CD4-positive, alpha-beta T cell treated with Interleukin-6 at 100 ng/mL for 8 hours (primary cell): Measurements from ENCODE around the gene SLC35E3.
"Not testable (repeated sequence)": the region's sequence is repeated elsewhere in the genome, so short reads cannot be mapped to it uniquely, and the experiment has no call there.

Experiments used
- DNase-seq: peaks from one replicate; pipeline ENCODE4 v3.0.0-alpha.2; 2020; ENCODE audit warnings: mixed read lengths, low spot score

Gene SLC35E3

DNA sequence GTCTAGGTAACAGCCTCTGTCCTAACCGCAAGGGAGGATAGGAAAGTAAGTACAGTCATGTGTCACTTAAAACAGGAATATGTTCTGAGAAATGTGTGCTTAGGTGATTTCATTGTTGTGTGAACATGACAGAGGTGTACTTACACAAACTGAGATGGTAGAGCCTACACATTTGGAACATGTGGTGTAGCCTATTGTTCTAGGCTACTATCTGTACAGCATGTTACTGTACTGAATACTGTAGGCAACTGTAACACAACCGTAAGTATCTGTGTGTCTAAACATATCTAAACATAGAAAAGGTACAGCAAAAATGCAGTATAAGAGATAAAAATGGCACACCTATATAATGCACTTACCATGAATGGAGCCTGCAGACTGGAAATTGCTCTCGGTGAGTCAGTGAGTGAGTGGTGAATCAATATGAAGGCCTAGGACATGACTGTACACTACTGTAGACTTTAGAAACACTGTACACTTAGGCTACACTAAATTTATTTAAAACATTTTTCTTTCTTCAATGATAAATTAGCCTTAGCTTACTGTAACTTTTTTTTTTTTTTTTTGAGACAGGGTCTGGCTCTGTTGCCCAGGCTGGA, 48.8 kb downstream of the SLC35E3 start:
- no peak for DNase-seq

DNA sequence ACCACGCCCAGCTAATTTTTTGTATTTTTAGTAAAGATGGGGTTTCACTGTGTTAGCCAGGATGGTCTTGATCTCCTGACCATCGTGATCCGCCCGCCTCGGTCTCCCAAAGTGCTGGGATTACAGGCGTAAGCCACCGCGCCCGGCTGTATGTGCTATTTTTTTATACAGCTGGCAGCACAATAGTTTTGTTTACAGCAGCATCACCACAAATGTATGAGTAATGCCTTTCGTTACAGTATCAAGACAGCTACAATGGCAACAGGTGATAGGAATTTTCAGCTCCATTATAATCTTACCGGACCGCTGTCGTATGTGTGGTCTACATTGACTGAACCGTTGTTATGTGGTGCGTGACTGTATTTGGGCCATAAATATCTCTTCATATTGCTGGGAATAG, 50.4 kb downstream of the SLC35E3 start:
- no peak for DNase-seq

DNA sequence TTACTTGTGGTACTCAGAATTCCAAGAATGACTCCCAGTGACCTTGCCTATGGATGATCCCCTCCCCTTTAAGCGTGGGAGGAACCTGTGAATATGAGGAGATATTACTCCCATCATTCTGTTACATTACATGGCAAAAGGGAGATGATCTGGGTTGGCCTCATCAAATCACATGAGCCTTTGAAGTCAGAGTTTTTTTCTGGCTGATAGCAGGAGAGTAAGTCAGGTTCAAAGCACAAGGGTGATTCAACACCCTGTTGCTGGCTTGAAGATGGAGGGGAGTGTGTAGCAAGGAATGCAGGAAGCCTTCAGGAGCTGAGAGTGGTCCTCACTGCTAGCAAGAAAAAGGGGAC, 52.9 kb downstream of the SLC35E3 start:
- no peak for DNase-seq

DNA sequence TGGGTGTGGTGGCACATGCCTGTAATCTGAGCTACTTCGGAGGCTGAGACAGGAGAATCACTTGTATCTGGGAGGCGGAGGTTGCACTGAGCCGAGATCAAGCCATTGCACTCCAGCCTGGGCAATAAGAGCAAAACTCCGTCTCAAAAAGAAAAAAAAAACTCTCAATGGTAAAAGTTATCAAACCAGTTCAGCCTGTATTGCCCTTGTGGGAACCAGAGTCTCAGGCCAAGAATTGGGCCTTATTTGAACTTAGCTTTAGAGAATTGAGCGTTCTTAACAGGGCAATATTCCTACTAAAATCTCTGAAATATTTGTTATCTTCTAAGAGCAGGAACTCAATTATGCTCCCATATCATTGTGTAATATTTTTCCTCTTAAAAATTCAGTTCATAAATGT, 54.3 kb downstream of the SLC35E3 start:
- no peak for DNase-seq

DNA sequence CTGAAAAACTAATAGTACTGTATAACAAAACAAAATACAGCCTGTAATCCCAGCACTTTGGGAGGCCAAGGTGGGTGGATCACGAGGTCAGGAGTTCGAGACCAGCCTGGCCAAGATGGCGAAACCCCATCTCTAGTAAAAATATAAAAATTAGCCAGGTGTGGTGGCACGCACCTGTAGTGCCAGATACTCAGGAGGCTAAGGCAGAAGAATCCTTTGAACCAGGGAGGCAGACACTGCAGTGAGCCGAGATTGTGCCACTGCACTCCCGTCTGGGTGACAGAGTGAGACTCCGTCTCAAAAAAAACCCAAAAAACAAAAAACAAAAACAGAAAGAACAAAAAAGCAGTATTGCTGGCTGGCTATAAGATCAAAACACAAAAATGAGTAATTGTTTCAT, 55.1 kb downstream of the SLC35E3 start:
- DNase-seq = not testable (repeated sequence)

DNA sequence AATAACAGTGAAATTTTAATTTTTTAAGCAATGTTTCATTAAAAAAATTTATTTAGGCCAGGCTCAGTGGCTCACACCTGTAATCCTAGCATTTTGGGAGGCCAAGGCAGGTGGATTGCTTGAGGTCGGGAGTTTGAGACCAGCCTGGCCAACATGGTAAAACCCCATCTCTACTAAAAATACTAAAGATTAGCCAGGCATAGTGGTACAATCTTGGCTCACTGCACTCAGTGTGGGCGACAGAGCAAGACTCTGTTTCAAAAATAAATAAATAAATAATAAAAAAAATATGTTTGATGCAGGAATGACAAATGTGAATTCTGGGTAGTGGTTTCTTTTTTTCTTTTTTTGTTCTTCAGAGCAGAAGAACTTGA, 56.4 kb downstream of the SLC35E3 start:
- DNase-seq = not testable (repeated sequence)

DNA sequence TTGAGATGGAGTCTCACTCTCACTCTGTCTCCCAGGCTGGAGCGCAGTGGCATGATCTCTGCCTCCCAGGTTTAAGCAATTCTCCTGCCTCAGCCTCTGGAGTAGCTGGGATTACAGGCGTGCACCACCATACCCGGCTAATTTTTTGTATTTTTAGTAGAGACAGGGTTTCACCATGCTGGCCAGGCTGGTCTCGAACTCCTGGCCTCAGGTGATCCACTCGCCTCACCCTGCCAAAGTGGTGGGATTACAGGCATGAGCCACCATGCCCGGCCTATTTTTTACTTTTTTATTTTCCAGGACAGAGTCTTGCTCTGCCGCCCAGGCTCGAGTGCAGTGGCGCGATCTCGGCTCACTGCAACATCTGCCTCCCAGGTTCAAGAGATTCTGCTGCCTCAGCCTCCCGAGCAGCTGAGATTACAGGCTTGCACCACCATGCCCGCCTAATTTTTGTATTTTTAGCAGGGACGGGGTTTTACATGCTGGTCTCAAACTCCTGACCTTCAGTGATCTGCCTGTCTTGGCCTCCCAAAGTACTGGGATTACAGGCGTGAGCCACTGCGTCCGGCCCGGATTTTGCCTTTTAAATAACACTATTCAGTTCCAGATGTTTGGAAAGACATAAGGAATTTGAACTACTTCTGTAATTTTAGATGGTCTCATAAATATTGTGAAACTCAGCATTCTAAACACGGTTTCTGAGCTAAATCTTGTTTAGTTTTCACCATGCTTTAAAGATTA, 57.1 kb downstream of the SLC35E3 start:
- not testable (repeated sequence) for DNase-seq

DNA sequence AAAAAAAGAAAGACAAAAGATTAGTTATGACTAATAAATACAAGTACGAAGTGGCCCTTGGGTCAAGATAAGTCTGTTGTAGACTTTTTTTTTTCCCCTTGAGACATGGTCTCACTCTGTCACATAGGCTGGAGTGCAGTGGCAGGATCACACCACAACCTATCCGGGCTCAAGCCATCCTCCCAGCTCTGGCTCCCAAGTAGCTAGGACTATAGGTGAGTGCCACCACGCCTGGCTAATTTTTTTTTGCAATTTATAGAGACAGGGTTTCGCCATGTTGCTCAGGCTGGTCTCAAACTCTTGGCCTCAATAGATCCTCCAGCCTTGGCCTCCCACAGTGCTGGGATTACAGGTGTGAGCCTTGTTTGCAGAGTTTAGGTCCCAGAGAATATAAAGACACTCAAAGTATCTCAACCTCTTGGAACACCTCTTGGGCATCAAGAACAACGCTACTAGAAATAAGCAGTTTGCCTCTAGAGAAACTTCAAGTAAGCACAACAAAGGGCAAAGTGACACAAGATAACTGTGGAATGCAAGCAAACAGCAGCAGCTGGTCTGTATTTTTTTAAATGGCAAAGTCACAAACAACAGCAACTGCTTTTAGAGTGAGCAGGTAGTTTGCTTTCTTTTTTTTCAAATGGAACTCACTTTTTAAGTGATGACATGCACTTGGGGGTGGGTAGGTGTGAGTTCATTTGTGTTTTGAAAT, 58.1 kb downstream of the SLC35E3 start:
- DNase-seq = no peak

DNA sequence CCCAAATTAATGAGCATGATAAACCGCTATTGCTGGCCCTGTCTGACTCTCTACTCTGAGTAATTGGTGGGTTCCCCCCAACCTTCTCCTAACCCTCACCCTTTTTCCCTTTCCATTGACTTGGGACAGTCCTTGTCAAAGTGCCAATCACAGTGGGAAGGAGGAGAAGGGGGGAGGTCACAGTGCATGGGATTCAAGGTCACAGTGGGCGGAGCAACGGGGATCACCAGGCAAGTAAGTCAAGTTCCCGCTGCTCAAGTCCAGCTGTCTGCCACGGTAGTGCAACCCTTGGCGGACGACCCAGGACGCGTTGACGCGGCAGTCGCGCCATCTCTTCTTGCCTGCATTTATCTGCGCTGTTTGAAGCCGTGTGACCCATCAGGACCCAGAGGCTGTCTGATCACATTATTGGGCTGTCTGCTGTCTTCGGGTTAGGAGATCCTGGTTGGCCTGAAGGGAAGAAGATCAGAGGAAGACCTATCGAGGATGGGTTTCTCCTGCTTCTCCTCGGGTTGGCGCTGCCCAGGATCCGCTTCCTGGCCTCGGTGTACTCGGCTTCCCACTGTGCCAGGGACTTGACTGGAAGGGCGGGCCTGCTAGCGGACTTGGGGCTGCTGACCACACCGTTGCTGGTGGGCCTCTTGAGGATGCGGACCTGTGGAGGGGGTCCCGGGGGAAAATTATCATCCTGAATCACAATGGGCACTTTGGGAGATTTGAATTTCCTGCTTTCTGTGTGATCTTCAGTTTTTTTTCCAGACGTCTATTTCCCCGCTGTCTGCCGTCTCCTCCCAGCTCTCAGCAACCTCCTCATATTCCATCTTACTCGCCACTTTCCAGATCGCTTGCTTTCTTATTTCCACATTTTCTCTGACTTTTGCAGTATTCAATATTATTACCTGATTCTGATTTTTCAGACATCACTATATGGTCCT, 58.9 kb downstream of the SLC35E3 start:
- no peak for DNase-seq

DNA sequence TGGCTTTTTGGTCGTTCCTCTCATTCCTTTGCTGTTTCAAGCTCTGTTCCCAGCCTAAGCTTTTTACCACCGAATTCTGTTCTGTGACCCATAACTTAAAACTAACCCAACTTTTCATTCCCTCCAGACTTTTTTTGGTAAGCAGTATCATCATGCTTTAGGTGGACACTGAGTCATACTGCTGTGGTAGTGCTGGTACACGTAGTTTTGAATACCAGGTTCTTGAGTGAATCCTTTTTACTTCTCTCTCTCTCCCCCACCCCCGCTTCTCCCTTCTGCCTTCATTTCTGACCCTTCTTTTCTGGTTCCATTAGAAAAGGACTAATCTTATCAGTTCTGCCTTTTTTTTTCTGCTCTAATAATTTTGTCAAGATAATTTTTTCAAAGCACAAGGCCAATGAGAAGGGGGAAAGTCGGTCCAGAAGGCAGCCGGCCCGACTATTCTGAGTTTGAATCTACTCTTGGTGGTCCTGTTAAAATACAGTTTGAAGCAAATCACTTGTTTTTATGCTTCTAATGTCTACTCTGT, 59.7 kb downstream of the SLC35E3 start:
- DNase-seq = no peak

DNA sequence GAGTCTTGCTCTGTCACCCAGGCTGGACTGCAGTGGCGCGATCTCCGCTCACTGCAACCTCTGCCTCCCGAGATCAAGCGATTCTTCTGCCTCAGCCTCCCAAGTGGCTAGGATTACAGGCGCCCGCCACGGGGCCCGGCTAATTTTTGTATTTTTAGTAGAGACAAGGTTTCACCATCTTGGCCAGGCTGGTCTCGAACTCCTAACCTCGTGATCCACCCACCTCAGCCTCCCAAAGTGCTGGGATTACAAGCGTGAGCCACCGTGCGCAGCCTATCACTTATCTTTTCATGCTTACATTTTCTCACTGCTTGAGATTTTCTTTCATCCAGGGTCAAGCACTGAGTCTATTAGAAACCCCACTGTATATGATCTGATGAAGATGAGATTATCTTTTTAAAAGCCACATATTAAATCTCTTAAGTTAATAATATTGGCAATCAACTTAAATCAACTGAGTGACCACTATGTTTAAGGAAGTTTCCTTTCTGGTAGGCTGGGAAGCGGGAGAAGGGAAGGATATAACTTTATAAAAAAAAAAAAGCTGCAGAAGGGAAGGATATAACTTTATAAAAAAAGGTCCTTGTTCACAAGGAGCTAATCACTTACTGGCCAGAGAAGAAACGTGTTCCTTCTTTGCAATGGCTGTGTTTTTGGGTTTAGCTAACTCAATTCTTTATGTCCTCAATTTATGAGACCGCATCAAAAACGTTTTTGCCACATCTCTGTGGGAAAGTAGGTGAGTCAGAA, 60.7 kb downstream of the SLC35E3 start:
- no peak for DNase-seq

DNA sequence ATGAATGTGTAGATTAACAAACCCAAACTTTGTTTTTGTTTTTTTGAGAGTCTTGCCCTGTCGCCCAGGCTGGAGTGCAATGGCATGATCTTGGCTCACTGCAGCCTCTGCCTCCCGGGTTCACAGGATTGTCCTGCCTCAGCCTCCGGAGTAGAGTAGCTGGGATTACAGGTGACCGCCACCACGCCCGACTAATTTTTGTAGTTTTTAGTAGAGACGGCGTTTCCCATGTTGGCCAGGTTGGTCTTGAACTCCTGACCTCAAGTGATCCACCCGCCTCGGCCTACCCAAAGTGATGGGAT, 61.2 kb downstream of the SLC35E3 start:
- DNase-seq = not testable (repeated sequence)

DNA sequence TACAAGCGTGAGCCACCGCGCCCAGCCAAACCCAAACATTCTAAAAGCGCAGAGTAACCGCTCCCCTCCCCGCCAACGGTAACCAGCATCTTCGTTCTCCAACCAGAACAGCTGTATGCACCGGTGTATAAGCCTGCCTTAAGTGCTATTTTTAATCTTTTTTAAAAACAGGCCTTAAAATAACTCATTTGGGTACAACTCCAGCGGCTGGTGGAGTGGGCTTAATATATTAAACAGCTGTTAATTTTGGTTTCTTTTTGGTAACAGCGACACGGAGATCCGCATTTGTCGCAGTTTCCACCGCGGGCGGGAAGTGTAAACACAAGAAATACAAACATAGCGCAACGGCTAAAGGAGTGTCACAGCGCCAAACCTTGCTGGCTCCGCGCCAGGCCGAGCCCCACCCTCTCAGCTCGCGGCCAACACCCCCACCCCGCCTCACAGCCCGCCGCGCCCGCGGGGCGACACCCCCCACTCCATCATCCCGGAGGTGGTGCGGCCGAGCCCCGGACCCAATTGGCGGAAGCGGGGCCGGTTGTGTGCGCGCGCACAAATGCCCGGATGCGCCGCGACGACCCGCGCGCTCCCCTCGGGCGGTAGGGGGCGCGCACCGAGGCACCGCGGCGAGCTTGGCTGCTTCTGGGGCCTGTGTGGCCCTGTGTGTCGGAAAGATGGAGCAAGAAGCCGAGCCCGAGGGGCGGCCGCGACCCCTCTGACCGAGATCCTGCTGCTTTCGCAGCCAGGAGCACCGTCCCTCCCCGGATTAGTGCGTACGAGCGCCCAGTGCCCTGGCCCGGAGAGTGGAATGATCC, 61.8 kb downstream of the SLC35E3 start, which contains the start of gene MDM2:
Gene MDM2, plus strand, starts transcription at position 602 of the 812 bp plus-strand sequence. CDS start 301 bp downstream, outside the sequence.
- DNase-seq = peak; percentile 96

DNA sequence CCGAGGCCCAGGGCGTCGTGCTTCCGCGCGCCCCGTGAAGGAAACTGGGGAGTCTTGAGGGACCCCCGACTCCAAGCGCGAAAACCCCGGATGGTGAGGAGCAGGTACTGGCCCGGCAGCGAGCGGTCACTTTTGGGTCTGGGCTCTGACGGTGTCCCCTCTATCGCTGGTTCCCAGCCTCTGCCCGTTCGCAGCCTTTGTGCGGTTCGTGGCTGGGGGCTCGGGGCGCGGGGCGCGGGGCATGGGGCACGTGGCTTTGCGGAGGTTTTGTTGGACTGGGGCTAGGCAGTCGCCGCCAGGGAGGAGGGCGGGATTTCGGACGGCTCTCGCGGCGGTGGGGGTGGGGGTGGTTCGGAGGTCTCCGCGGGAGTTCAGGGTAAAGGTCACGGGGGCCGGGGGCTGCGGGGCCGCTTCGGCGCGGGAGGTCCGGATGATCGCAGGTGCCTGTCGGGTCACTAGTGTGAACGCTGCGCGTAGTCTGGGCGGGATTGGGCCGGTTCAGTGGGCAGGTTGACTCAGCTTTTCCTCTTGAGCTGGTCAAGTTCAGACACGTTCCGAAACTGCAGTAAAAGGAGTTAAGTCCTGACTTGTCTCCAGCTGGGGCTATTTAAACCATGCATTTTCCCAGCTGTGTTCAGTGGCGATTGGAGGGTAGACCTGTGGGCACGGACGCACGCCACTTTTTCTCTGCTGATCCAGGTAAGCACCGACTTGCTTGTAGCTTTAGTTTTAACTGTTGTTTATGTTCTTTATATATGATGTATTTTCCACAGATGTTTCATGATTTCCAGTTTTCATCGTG, 62.6 kb downstream of the SLC35E3 start:
- peak; percentile 39 for DNase-seq

DNA sequence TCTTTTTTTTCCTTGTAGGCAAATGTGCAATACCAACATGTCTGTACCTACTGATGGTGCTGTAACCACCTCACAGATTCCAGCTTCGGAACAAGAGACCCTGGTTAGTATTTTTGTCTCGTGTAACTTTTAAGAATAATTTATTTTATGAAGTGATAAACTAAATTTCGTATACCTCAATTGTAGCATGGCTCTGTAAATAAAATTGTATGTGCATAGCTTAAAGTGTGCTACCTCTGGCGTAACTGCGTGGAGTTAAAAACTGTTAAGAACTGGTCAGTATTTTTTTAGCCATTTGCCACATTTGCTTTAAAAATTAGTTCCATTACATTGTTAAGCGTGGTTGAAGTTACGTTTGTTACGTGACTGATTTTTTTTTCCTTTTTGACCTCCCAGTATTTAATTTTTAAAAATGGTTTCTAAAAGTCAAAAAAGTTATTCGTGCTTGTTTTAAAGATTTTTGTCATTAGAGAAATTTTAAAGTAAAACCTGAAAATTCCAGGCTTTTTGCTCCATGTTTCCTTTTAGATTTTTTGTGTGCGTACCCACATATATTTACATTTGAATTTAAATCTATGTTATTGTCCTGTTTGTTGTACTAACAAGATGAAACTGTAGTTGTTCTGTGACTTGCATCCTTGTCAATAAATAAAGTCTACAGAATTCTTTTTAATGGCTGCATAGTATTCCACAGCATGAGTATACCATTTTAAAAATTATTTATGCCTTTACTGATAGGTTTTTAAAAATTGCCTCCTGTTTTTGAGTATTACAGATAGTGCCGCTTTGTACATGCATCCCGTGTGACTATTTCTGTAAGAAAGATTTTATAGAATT, 63.4 kb downstream of the SLC35E3 start:
- no peak for DNase-seq

DNA sequence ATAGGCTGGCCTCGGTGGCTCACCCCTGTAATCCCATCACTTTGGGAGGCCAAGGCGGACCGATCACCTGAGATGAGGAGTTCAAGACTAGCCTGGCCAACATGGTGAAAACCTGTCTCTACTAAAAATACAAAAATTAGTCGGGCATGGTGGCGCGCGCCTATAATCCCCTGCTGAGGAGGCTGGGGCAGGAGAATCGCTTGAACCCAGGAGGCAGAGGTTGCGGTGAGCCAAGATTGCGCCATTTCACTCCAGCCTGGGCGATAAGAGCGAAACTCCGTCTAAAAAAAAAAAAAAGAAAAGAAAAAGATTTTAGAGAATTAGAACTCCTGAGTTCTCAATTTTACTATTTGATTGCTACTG, 64.0 kb downstream of the SLC35E3 start:
- DNase-seq = not testable (repeated sequence)

DNA sequence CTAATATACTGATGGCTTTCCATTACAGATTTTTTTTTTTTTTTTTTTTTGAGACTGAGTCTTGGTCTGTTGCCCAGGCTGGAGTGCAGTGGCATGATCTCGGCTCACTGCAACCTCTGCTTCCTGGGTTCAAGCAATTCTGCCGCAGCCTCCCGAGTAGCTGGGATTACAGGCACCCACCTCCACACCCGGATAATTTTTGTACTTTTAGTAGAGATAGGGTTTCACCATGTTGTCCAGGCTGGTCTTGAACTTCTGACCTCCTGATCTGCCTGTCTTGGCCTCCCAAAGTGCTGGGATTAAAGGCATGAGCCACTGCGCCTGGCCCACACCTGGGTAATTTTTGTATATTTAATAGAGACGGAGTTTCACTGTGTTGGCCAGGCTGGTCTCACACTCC, 65.6 kb downstream of the SLC35E3 start:
- DNase-seq = not testable (repeated sequence)

DNA sequence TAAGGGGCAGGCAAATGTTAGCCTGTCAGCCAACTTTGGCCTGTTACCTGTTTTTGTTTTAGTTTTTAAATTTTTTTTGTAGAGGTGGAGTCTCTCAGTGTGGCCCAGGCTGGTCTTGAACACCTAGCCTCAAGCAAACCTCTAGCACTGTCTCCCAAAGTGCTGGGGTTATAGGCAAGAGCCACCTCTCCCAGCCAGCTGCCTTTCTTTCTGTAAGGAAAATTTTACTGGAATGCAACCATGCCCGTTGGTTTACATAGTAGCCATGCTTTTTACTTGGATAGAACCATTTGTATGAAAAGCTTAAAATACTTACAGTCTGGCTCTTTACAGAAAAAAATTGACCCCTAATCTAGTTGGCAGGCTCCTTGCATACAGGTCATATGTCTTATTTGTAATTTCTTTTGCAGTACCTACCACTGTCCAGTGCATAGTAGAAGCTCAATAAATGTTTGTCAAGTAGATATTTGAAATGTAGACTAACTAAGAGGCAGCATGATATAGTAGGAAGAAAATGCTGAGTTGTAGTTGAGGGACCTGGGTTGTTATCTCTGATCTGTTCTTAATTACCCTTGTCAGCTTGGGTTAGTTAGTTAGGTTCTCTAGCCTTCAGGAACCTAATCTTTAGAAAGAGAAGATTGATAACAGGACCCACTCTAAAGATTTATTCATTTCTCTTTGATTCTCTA, 66.7 kb downstream of the SLC35E3 start:
- no peak for DNase-seq
